Measurements from ENCODE around the gene PEPD. TPM values are rescaled to one million over a fixed set of nuclear protein-coding genes. Genes with fewer than 3 reads are reported as not detected.

The PEPD gene
- polyA plus RNA-seq, 1 donor from 2014 or later, result 43.9 TPM

GRCh38 chr19:33553530-33554310 lies 32.1 kb upstream of the PEPD start:
- Histone ChIP-seq H3K27me3 (ENCODE audit: insufficient read depth, low read depth, low read length) (no peaks in the 10 kb centered on the region), H3K36me3 (ENCODE audit: insufficient read depth, low read length) (no peaks in the 10 kb centered on the region), H3K9me3 (ENCODE audit: low read length) (no peaks in the 10 kb centered on the region), H3K27ac (ENCODE audit: low read length) (no peak overlapping the region), H3K9me2 (ENCODE audit: insufficient read depth, low read length) (no peaks in the 10 kb centered on the region), H2AFZ (ENCODE audit: low read depth, low read length) (no peak overlapping the region), H4K20me1 (ENCODE audit: insufficient read depth) (no peaks in the 10 kb centered on the region), H3F3A (ENCODE audit: insufficient read depth, low read length, poor library complexity, severe bottlenecking) (no peaks in the 10 kb centered on the region), H3K79me2 (replicated peaks; ENCODE audit: insufficient read depth, low read length) (no peaks in the 10 kb centered on the region), H3K9ac (ENCODE audit: low read length) (no peak overlapping the region), H3K4me3 (ENCODE audit: low read length) (no peak overlapping the region), H3K4me2 (ENCODE audit: low read length) (no peak overlapping the region)
- no peak for TF ChIP-seq SMC3 (conservative IDR thresholded peaks at IDR 0.05; ENCODE audit: poor library complexity)
- TF ChIP-seq, protein P1, sequence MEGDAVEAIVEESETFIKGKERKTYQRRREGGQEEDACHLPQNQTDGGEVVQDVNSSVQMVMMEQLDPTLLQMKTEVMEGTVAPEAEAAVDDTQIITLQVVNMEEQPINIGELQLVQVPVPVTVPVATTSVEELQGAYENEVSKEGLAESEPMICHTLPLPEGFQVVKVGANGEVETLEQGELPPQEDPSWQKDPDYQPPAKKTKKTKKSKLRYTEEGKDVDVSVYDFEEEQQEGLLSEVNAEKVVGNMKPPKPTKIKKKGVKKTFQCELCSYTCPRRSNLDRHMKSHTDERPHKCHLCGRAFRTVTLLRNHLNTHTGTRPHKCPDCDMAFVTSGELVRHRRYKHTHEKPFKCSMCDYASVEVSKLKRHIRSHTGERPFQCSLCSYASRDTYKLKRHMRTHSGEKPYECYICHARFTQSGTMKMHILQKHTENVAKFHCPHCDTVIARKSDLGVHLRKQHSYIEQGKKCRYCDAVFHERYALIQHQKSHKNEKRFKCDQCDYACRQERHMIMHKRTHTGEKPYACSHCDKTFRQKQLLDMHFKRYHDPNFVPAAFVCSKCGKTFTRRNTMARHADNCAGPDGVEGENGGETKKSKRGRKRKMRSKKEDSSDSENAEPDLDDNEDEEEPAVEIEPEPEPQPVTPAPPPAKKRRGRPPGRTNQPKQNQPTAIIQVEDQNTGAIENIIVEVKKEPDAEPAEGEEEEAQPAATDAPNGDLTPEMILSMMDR (IDR thresholded peaks at IDR 0.05; ENCODE audit: poor library complexity, severe bottlenecking), result no peak

DNA sequence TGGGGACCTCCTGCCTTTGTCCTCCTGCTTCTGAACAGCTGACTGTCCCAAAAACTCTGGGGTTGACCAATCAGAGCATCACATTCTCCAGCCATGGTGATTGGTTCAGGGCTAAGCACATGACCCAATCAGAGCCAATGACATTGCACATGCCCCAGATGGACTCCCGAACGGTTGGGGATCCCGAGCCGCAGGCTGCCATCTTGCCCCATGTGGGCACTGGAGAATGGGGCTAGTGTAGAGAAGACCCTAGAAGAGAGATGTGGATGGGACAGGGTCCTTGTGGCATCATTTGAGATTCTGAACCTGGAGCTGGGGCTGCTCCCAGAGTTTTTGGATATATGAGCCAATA lies 31.3 kb upstream of the PEPD start:
- no peaks in the 10 kb centered on the region for H3K9me3 ChIP-seq (ENCODE audit: low read length)
- no peaks in the 10 kb centered on the region for H3K27me3 ChIP-seq (ENCODE audit: insufficient read depth, low read depth, low read length)
- no peaks in the 10 kb centered on the region for H3F3A ChIP-seq (ENCODE audit: insufficient read depth, low read length, poor library complexity, severe bottlenecking)
- no peak overlapping the region for H3K27ac ChIP-seq (ENCODE audit: low read length)
- H4K20me1 ChIP-seq (ENCODE audit: insufficient read depth), result no peaks in the 10 kb centered on the region
- no peaks in the 10 kb centered on the region for H3K36me3 ChIP-seq (ENCODE audit: insufficient read depth, low read length)
- no peaks in the 10 kb centered on the region for H3K9me2 ChIP-seq (ENCODE audit: insufficient read depth, low read length)
- no peak overlapping the region for H3K4me3 ChIP-seq (ENCODE audit: low read length)
- TF ChIP-seq RAD21 (conservative IDR thresholded peaks at IDR 0.05) (no peak), MXI1 (conservative IDR thresholded peaks at IDR 0.05; ENCODE audit: poor library complexity, severe bottlenecking) (no peak), REST (IDR thresholded peaks at IDR 0.05; ENCODE audit: borderline replicate concordance) (no peak), SMC3 (conservative IDR thresholded peaks at IDR 0.05; ENCODE audit: poor library complexity) (no peak), EZH2 (IDR thresholded peaks at IDR 0.05; ENCODE audit: borderline replicate concordance, insufficient read depth, low read length, poor library complexity, severe bottlenecking) (no peak), EP300 (conservative IDR thresholded peaks at IDR 0.05; ENCODE audit: poor library complexity, severe bottlenecking) (no peak), POLR2AphosphoS5 (IDR thresholded peaks at IDR 0.05) (no peak), TAF1 (IDR thresholded peaks at IDR 0.05; ENCODE audit: low read depth) (no peak)
- TF ChIP-seq, protein P1 (IDR thresholded peaks at IDR 0.05; ENCODE audit: poor library complexity, severe bottlenecking), result no peak
- H3K79me2 ChIP-seq (replicated peaks; ENCODE audit: insufficient read depth, low read length), result no peaks in the 10 kb centered on the region
- H3K9ac ChIP-seq (ENCODE audit: low read length), result no peak overlapping the region
- no peak overlapping the region for H3K4me2 ChIP-seq (ENCODE audit: low read length)
- no peak overlapping the region for H2AFZ ChIP-seq (ENCODE audit: low read depth, low read length)
